HL-60/S4 (cell line): ENCODE measurements around the gene NOSTRIN.
"Not testable (repeated sequence)": the region's sequence is repeated elsewhere in the genome, so short reads cannot be mapped to it uniquely, and the experiment has no call there.

ENCODE experiments used
- in situ Hi-C: fragments of 300-500 bp; cut with MboI; formaldehyde crosslinking; loops from 2 replicates; pipeline ENCODE4 v1.14.3; 2022; ENCODE audit warnings: low sequenced_read_pairs

NOSTRIN gene

GRCh38 chr2:168870824-168871223 is 68.4 kb downstream of the NOSTRIN start:
- in situ Hi-C loops = not testable (repeated sequence)

- in situ Hi-C loops = no loop called here
These were observed 72.1 kb downstream of the NOSTRIN start for GRCh38 chr2:168874368-168875054.

- in situ Hi-C loops = not testable (repeated sequence)
These were observed 79.7 kb downstream of the NOSTRIN start for GRCh38 chr2:168882163-168882562.

GRCh38 chr2:168884975-168885374 is 82.5 kb downstream of the NOSTRIN start:
- in situ Hi-C loops = no loop called here

GRCh38 chr2:168889635-168890005 is 87.2 kb downstream of the NOSTRIN start:
- in situ Hi-C loops = no loop called here

GRCh38 chr2:168890006-168890782 is 87.8 kb downstream of the NOSTRIN start, which contains the start of gene SPC25:
SPC25 (minus strand) TSS chr2:168890430; CDS start chr2:168889519, 911 bp downstream.
- in situ Hi-C loops = no loop called here

GRCh38 chr2:168892327-168892726 is 89.9 kb downstream of the NOSTRIN start:
- in situ Hi-C loops = no loop called here

- in situ Hi-C loops = no loop called here
These were observed 91.7 kb downstream of the NOSTRIN start for GRCh38 chr2:168894101-168894500.

- in situ Hi-C loops = no loop called here
These were observed 92.3 kb downstream of the NOSTRIN start for GRCh38 chr2:168894720-168895119.

GRCh38 chr2:168895771-168896170 is 93.3 kb downstream of the NOSTRIN start:
- in situ Hi-C loops = no loop called here

GRCh38 chr2:168896783-168897182 is 94.3 kb downstream of the NOSTRIN start:
- in situ Hi-C loops = no loop called here

- in situ Hi-C loops = no loop called here
These were observed 95.0 kb downstream of the NOSTRIN start for GRCh38 chr2:168897449-168897848.

- in situ Hi-C loops = no loop called here
These were observed 98.6 kb downstream of the NOSTRIN start, which contains the start of gene G6PC2 for GRCh38 chr2:168901003-168901402. G6PC2 (plus strand) TSS chr2:168901291; CDS start chr2:168901332, 41 bp downstream.

- in situ Hi-C loops = no loop called here
These were observed 101.5 kb downstream of the NOSTRIN start for GRCh38 chr2:168903888-168904287.

- in situ Hi-C loops = no loop called here
These were observed 101.9 kb downstream of the NOSTRIN start for GRCh38 chr2:168904358-168904757.

- in situ Hi-C loops = no loop called here
These were observed 105.7 kb downstream of the NOSTRIN start for GRCh38 chr2:168907940-168908662.

GRCh38 chr2:168910330-168910729 is 107.9 kb downstream of the NOSTRIN start:
- in situ Hi-C loops = no loop called here

GRCh38 chr2:168912466-168912865 is 110.0 kb downstream of the NOSTRIN start:
- in situ Hi-C loops = no loop called here

- in situ Hi-C loops = no loop called here
These were observed 110.5 kb downstream of the NOSTRIN start for GRCh38 chr2:168912901-168913369.

GRCh38 chr2:168913495-168913894 is 111.1 kb downstream of the NOSTRIN start:
- in situ Hi-C loops = no loop called here
